AG09309 (cell line): Measurements from ENCODE around the gene MCC.

Experiments used
- DNase-seq: peaks from one replicate; pipeline ENCODE4 v3.0.0-alpha.2; 2010; ENCODE audit warnings: low read depth
- H3K4me3 ChIP-seq: 2 replicates; pipeline ENCODE4 v1.5.1; 2011; ENCODE audit warnings: mild to moderate bottlenecking, low read depth, low read length, moderate library complexity; ENCODE audit not compliant: control insufficient read depth
- TF ChIP-seq, protein P1 (sequence below): IDR thresholded peaks from 2 replicates; pipeline ENCODE4 v1.5.1; 2011; ENCODE audit warnings: mild to moderate bottlenecking, low read depth, low read length, inconsistent platforms; ENCODE audit not compliant: insufficient read depth, control insufficient read depth; ENCODE audit errors: missing control alignments

MCC gene

DNA sequence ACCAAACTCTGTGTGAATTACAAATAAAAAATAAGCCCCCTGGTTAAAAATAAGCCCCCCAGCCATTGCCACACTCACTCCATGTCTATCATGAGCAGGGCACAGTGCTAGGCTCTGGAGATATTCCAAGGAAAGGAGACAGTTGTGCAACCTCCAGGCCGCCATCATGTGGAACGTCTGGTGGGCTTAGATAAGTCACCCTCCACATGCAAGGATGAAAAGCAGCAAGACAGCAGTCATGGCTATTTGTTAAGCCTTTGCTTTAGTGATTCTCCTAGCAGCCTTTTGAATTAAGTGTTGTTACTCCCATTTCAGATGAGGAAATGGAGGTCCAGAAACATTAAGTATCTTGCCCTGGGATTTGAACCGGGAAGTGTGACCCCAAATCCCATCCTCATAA lies 416.9 kb downstream of the MCC start:
- TF ChIP-seq, protein P1, sequence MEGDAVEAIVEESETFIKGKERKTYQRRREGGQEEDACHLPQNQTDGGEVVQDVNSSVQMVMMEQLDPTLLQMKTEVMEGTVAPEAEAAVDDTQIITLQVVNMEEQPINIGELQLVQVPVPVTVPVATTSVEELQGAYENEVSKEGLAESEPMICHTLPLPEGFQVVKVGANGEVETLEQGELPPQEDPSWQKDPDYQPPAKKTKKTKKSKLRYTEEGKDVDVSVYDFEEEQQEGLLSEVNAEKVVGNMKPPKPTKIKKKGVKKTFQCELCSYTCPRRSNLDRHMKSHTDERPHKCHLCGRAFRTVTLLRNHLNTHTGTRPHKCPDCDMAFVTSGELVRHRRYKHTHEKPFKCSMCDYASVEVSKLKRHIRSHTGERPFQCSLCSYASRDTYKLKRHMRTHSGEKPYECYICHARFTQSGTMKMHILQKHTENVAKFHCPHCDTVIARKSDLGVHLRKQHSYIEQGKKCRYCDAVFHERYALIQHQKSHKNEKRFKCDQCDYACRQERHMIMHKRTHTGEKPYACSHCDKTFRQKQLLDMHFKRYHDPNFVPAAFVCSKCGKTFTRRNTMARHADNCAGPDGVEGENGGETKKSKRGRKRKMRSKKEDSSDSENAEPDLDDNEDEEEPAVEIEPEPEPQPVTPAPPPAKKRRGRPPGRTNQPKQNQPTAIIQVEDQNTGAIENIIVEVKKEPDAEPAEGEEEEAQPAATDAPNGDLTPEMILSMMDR: no peak
- H3K4me3 ChIP-seq: no peak overlapping the region
- no peak for DNase-seq

DNA sequence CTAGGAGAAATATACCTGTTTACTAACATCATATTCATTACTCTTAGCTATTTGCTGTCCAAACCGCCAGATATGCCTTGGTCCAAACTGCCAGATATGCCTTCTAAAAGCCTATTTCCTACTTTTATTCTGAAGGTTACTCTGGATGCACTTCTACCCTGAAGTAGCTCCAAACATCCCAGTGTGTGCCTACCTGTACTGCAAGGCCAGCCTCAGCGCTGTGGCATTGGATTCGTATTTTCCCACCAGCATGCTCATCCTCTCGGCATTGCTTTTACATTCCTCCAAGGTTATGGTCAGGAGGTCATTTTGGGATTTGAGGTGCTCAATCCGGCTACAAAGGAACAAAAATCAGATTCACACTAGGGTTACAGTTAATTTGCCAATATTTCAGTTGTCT lies 417.4 kb downstream of the MCC start:
- H3K4me3 ChIP-seq: no peak overlapping the region
- TF ChIP-seq, protein P1: no peak
- no peak for DNase-seq

DNA sequence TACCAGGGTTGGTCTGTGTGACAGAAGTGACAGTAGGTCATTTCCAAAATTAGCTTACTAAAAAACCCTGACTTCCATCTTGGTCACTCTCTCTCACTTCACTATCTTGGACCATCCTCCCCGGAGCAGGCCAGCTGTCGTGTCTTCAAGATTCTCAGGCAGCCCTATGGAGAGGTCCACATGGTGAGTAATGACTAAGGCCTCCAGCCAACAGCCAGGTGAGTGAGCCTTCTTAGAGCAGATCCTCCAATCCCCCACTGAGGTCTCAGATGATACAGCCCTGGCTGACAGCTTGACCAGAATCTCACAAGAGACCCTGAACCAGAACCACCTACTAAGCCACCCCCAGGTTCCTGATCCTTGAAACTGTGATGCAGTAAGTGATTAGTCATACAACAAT lies 419.7 kb downstream of the MCC start:
- no peak overlapping the region for H3K4me3 ChIP-seq
- DNase-seq: no peak
- TF ChIP-seq, protein P1: no peak

DNA sequence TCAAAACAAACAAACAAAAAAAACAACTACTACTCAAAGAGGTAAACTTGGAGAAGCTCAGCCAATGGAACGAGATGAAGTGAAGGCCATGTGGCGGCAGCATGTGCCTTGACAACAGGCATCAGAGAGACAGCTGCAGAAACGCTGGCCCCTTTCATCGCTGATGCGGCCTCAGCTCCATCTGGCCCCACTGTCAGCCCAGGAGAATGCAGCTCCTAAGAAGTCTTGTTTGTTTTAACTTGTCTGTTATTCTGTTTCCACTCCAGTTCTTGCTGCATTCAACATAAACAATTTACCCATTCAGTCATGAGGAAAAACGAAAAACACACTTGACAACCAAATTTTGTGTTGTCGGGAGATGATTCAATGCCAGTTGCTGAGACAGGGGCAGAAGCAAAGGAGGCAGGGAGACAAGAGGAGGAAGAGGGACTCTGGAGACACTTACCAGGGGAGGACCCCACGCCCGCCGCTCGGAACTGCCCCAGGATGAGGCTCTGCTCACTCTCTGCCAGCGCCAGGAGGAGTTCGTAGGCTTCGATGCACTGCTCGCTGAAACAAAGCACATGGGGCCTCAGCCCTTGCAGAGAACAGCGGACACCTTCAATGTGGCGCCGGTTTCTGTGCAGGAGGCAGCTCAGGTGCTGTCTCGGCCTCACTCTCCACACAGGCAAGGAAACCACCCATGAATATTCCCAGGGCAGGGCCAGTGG lies 420.5 kb downstream of the MCC start:
- no peak for DNase-seq
- H3K4me3 ChIP-seq: no peak overlapping the region
- TF ChIP-seq, protein P1: no peak

DNA sequence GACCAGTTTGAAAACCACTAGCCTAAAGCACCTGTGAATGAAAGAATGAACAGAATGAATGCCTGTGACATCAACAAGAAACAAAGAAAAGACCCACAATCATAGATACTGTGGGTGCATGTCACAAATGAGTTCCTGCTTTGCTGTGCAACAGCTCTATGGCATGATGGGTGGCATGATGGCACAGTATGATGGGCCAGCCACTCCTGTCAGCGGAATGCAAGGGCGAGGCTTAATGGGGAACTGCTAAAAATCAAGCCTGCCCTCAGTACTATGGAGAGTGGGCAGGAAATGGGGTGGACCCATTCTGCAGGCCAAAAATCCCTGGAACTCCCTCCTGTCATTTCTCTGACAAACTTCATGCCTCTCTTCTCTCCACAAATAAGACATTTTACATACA lies 422.6 kb downstream of the MCC start:
- no peak for DNase-seq
- TF ChIP-seq, protein P1: no peak
- no peak overlapping the region for H3K4me3 ChIP-seq

DNA sequence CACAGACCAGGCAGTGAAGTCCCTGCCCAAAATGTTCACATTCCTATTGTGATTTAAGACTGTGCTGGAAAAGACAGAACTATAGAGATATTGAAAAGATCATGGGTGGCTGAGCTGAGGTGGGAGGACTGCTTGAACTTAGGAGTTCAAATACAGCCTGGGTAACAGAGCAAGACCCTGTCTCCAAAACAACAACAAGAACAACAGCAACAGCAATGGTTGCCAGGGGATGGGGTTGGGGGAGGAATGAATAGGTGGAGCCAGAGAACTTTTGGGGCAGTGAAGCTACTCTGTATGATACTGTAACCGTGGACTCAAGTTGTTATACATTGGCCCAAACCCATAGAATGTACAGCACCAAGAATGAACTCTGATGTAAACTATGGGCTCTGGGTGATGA lies 423.4 kb downstream of the MCC start:
- TF ChIP-seq, protein P1: no peak
- no peak overlapping the region for H3K4me3 ChIP-seq
- DNase-seq: no peak
